GM18526 (cell line): Measurements from ENCODE around the gene ERC1.

Source experiments
- POLR2A ChIP-seq: IDR thresholded peaks from 3 replicates; pipeline ENCODE4 v1.6.1; 2011; ENCODE audit not compliant: insufficient read length; ENCODE audit errors: extremely low read depth

Gene ERC1

GRCh38 chr12:1077036-1077803 lies 86.2 kb downstream of the ERC1 start:
- no peak for TF ChIP-seq POLR2A

GRCh38 chr12:1078002-1078401 lies 87.0 kb downstream of the ERC1 start:
- TF ChIP-seq POLR2A, result no peak

- TF ChIP-seq POLR2A, result no peak
Observed at GRCh38 chr12:1080520-1081223, 89.6 kb downstream of the ERC1 start.

- TF ChIP-seq POLR2A, result no peak
Observed at GRCh38 chr12:1083151-1083888, 92.3 kb downstream of the ERC1 start.

GRCh38 chr12:1083889-1084262 lies 92.9 kb downstream of the ERC1 start:
- TF ChIP-seq POLR2A, result no peak

GRCh38 chr12:1091350-1091749 lies 100.3 kb downstream of the ERC1 start:
- no peak for TF ChIP-seq POLR2A

GRCh38 chr12:1093166-1093751 lies 102.2 kb downstream of the ERC1 start:
- no peak for TF ChIP-seq POLR2A

- no peak for TF ChIP-seq POLR2A
Observed at GRCh38 chr12:1094714-1095113, 103.7 kb downstream of the ERC1 start.

- no peak for TF ChIP-seq POLR2A
Observed at GRCh38 chr12:1099158-1099557, 108.1 kb downstream of the ERC1 start.

- no peak for TF ChIP-seq POLR2A
Observed at GRCh38 chr12:1102115-1102514, 111.1 kb downstream of the ERC1 start.

GRCh38 chr12:1102791-1103450 lies 111.9 kb downstream of the ERC1 start:
- TF ChIP-seq POLR2A, result no peak

GRCh38 chr12:1103632-1104031 lies 112.6 kb downstream of the ERC1 start:
- no peak for TF ChIP-seq POLR2A

GRCh38 chr12:1104088-1104800 lies 113.2 kb downstream of the ERC1 start:
- TF ChIP-seq POLR2A, result no peak

- no peak for TF ChIP-seq POLR2A
Observed at GRCh38 chr12:1107669-1108068, 116.6 kb downstream of the ERC1 start.
